Measurements from ENCODE around the gene NEK6.

DNA sequence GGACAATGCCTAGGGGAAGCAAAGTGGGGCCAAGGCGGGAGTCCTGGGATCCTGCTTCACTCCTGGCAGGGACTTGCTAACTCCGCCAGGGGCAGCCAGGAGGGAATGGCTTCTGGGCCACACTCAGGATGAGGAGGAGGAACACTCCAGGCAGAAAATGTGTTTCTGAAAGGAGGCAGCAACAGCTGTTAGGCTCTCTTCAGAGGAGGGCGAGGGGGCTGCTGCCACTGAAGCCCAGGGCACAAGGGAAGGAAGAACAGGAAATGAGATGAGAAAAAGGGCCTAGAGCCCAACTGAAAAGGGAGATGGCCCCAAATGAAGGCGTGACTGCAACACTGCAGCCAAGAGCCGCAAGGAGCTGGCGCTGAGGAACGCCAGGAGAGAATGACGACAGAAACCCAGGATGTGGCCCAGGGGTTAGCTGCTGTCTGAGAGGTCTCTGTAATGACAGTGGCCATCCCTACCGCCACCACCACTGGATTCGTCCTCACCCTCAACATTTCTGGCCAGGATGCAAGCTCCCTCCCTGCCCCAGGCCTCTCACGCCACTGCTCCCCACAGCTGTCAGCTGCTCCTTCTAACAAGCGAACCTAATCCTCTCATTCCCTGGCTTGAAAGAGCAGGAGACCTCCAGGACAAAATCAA lies 141.7 kb downstream of the NEK6 start:
- TF ChIP-seq, protein P1, sequence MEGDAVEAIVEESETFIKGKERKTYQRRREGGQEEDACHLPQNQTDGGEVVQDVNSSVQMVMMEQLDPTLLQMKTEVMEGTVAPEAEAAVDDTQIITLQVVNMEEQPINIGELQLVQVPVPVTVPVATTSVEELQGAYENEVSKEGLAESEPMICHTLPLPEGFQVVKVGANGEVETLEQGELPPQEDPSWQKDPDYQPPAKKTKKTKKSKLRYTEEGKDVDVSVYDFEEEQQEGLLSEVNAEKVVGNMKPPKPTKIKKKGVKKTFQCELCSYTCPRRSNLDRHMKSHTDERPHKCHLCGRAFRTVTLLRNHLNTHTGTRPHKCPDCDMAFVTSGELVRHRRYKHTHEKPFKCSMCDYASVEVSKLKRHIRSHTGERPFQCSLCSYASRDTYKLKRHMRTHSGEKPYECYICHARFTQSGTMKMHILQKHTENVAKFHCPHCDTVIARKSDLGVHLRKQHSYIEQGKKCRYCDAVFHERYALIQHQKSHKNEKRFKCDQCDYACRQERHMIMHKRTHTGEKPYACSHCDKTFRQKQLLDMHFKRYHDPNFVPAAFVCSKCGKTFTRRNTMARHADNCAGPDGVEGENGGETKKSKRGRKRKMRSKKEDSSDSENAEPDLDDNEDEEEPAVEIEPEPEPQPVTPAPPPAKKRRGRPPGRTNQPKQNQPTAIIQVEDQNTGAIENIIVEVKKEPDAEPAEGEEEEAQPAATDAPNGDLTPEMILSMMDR (IDR thresholded peaks at IDR 0.05; ENCODE audit: low read depth, low read length): no peak
- TF ChIP-seq POLR2A (IDR thresholded peaks at IDR 0.05; ENCODE audit: extremely low read depth, insufficient read length): no peak
- TF ChIP-seq, protein P2, sequence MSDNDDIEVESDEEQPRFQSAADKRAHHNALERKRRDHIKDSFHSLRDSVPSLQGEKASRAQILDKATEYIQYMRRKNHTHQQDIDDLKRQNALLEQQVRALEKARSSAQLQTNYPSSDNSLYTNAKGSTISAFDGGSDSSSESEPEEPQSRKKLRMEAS (IDR thresholded peaks at IDR 0.05; ENCODE audit: low read depth, low read length): no peak
- no peak for TF ChIP-seq MYC (IDR thresholded peaks at IDR 0.05; ENCODE audit: low read depth, low read length)

All from NB4 (cell line).